HFF-Myc (cell line): ENCODE data around the gene NBPF1.
"Not testable (repeated sequence)": the region's sequence is repeated elsewhere in the genome, so short reads cannot be mapped to it uniquely, and the experiment has no call there.

Experiments used
- DNase-seq: peaks from one replicate; pipeline ENCODE4 v3.0.0-alpha.2; 2011; ENCODE audit warnings: low read depth; ENCODE audit errors: extremely low read depth
- H3K4me3 ChIP-seq: replicated peaks from 2 replicates; pipeline ENCODE4 v1.5.1; 2011; ENCODE audit warnings: low read depth, mild to moderate bottlenecking, control low read depth, low read length
- CTCF ChIP-seq: IDR thresholded peaks from 2 replicates; pipeline ENCODE4 v1.5.1; 2012; ENCODE audit warnings: mild to moderate bottlenecking, low read depth, low read length, control low read depth; ENCODE audit errors: missing control alignments

Gene NBPF1

GRCh38 chr1:16607433-16607851, 5.9 kb downstream of the NBPF1 start:
- H3K4me3 ChIP-seq = no peak overlapping the region
- no peak for DNase-seq
- TF ChIP-seq CTCF = no peak

GRCh38 chr1:16606666-16607432, 6.5 kb downstream of the NBPF1 start:
- DNase-seq = not testable (repeated sequence)

GRCh38 chr1:16605532-16606505, 7.5 kb downstream of the NBPF1 start:
- DNase-seq = no peak
- TF ChIP-seq CTCF = no peak
- H3K4me3 ChIP-seq = no peak overlapping the region

More at GRCh38 chr1:16606666-16607432, 6.5 kb downstream of the NBPF1 start:
- not testable (repeated sequence) for H3K4me3 ChIP-seq

- no peak for DNase-seq
- TF ChIP-seq CTCF = no peak
- no peak overlapping the region for H3K4me3 ChIP-seq
These were observed 8.2 kb downstream of the NBPF1 start for GRCh38 chr1:16605213-16605525.

- not testable (repeated sequence) for DNase-seq, H3K4me3 ChIP-seq
These were observed 8.7 kb downstream of the NBPF1 start for GRCh38 chr1:16604514-16605212.

- not testable (repeated sequence) for H3K4me3 ChIP-seq, DNase-seq
These were observed 9.7 kb downstream of the NBPF1 start for GRCh38 chr1:16603623-16604022.

- not testable (repeated sequence) for DNase-seq, H3K4me3 ChIP-seq
These were observed 10.9 kb downstream of the NBPF1 start for GRCh38 chr1:16602336-16603011.

- H3K4me3 ChIP-seq, DNase-seq: not testable (repeated sequence)
These were observed 12.2 kb downstream of the NBPF1 start for GRCh38 chr1:16600855-16601786.

- DNase-seq, H3K4me3 ChIP-seq: not testable (repeated sequence)
These were observed 14.0 kb downstream of the NBPF1 start for GRCh38 chr1:16599326-16599725.

- DNase-seq = not testable (repeated sequence)
These were observed 18.1 kb downstream of the NBPF1 start for GRCh38 chr1:16595216-16595615.

GRCh38 chr1:16591845-16592244, 21.5 kb downstream of the NBPF1 start:
- DNase-seq, H3K4me3 ChIP-seq: not testable (repeated sequence)

More at GRCh38 chr1:16595216-16595615, 18.1 kb downstream of the NBPF1 start:
- H3K4me3 ChIP-seq = not testable (repeated sequence)

- not testable (repeated sequence) for DNase-seq, H3K4me3 ChIP-seq
These were observed 25.3 kb downstream of the NBPF1 start for GRCh38 chr1:16588081-16588480.

- H3K4me3 ChIP-seq, DNase-seq: not testable (repeated sequence)
These were observed 25.7 kb downstream of the NBPF1 start for GRCh38 chr1:16587639-16588038.
